CD4-positive, alpha-beta T cell treated with Interleukin-10 for 1 hour (primary cell): ENCODE data around the gene LRRTM4.
"Not testable (repeated sequence)": the region's sequence is repeated elsewhere in the genome, so short reads cannot be mapped to it uniquely, and the experiment has no call there.

Experiments used
- DNase-seq: peaks from one replicate; pipeline ENCODE4 v3.0.0-alpha.2; 2020

Gene LRRTM4

DNA sequence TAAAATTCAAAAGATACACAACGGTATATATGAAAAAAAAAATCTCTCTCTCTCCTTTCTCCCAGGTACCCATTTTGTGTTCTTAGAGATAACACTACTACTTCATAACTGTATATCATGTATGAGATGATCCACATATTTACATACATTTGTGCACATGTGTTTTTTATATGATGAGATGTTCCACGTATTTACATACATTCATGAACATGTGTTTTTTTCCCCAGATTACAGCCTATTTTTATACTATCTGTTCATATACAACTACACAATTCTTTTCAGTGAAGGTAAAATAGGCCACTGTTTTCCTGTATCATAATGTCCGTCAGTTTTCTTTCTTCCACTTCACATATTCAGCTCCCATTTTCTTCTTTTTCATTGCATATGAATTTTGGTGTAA is 808.9 kb downstream of the LRRTM4 start:
- DNase-seq: no peak

DNA sequence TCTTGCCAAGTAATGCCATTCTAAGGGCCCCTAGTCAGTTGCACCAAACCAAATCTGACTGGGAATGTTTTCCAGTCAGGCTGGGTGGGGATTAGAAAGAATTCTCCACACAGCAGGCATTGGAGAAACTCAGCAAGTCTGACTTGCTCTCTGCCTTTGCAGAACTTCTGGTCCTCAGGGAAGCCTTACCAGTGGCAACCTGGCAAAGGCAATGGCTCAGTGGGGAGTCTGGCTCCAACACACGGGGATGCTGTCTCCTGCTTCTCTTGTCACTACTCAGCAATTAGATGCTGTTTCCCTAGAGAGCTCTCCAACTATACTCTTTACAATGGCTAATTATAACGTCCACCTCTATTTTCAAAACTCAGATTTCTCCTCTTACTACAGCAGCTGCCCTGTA is 810.7 kb downstream of the LRRTM4 start:
- no peak for DNase-seq

DNA sequence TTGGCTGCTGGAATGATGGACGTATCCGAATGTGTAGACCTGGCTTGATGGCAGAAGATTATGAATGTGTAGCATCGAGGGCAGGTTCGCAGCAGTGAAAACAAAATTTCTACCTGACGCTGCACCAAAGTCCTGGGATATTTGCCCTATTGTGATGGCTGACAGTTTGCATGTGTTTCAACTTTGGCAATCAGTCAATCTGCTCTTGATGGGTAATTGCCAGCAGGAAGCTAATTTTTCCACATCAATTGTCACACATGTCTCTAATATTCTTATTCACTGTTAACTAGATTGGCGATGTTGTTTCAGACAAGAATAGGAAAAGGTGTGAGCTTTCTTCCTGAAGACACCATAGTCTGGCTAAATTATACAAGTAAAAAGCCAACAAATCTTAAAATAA is 821.3 kb downstream of the LRRTM4 start:
- no peak for DNase-seq

DNA sequence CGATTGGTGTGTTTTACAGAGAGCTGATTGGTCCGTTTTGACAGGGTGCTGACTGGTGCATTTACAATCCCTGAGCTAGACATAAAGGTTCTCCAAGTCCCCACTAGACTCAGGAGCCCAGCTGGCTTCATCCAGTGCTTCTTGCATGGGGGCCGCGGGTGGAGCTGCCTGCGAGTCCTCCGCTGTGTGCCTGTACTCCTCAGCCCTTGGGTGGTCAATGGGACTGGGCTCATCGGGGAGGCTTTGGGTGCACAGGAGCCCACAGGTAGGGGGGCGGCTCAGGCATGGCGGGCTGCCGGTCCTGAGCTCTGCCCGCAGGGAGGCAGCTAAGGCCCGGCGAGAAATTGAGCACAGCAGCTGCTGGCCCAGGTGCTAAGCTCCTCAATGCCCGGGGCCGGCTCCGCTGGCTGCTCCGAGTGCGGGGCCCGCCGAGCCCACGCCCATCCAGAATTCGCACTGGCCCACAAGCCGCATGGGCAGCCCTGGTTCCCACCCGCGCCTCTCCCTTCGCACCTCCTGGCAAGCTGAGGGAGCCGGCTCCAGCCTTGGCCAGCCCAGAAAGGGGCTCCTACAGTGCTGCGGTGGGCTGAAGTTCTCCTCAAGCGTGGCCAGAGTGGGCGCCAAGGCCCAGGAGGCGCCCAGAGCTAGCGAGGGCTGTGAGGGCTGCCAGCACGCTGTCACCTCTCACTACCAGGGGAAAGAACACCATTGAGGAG is 824.0 kb downstream of the LRRTM4 start:
- DNase-seq: not testable (repeated sequence)
